ENCODE data around the gene CYP4F2.
"Not testable (repeated sequence)": the region's sequence is repeated elsewhere in the genome, so short reads cannot be mapped to it uniquely, and the experiment has no call there.

The CYP4F2 gene

GRCh38 chr19:15900032-15900431 is 2.2 kb upstream of the CYP4F2 start:
- not testable (repeated sequence) for DNase-seq (ENCODE audit: low read depth)

- DNase-seq (ENCODE audit: low read depth) = not testable (repeated sequence)
Observed at GRCh38 chr19:15899561-15899960, 1.7 kb upstream of the CYP4F2 start.

GRCh38 chr19:15897026-15897737 is 692 bp downstream of the CYP4F2 start:
- DNase-seq (ENCODE audit: low read depth) = no peak

- DNase-seq (ENCODE audit: low read depth) = no peak
Observed at GRCh38 chr19:15895876-15896430, 1.9 kb downstream of the CYP4F2 start.

DNA sequence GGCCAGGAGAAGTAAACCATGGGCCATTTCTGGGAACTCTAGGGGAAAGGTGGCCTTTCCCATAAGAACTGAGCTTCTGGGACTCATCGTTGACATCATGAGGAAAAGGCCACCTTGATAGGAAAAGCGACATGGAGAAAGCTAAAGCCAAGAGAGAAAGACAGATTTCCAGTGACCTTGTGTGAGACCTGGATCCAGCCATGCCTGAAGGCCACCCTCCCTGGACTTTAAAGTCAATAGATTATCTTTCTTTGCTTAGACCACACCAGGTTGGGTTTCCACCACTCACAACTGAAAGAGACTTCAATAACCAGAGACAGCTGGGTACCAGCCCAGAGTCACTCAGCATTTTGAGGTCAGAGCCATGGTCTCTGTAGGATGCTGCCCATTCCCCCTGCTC is 3.5 kb downstream of the CYP4F2 start:
- no peak for DNase-seq (ENCODE audit: low read depth)

DNA sequence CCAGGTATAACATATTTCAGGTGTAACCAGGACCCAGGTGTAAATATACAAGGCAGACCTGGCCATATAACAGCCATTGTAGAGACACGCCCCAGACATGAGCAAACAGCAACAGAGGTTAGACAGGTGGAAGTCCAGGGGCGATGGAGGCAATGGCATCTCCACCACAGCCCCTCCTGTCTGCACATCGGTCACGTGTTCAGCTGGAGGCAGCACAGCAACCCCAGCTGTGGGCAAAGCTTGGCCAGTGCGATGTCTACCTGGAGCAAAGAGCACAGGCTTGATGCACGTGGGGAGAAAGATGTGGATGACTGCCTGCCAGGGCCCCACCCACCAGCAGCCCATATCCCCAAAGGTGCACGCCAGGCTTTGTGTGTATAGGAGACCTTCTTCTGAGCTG is 4.4 kb downstream of the CYP4F2 start:
- no peak for DNase-seq (ENCODE audit: low read depth)

- no peak for DNase-seq (ENCODE audit: low read depth)
Observed at GRCh38 chr19:15892012-15892411, 5.9 kb downstream of the CYP4F2 start.

GRCh38 chr19:15891434-15891833 is 6.4 kb downstream of the CYP4F2 start:
- no peak for DNase-seq (ENCODE audit: low read depth)

GRCh38 chr19:15889339-15889738 is 8.5 kb downstream of the CYP4F2 start:
- not testable (repeated sequence) for DNase-seq (ENCODE audit: low read depth)

- no peak for DNase-seq (ENCODE audit: low read depth)
Observed at GRCh38 chr19:15885919-15886318, 12.0 kb downstream of the CYP4F2 start.

DNA sequence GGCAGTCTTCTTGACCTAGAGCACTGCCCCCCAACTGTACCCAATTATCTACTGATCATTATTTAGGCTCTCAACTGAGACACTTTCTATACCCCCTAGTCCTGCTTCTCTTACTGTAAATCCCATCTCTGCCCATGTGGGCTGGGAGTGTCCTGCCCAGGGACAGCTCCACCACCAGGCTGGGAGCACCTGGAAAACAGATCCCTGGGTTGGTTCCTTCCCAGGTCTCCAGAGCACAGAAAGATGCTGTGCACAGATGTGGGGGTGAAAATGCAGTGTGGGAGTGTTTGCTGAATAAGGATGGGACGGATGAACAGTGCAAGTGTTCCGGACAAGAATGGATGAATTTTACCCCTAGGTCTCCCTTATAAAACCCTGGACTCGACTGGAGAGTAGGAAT is 12.7 kb downstream of the CYP4F2 start:
- DNase-seq (ENCODE audit: low read depth) = no peak

- DNase-seq (ENCODE audit: low read depth) = not testable (repeated sequence)
Observed at GRCh38 chr19:15883329-15883728, 14.5 kb downstream of the CYP4F2 start.

- no peak for DNase-seq (ENCODE audit: low read depth)
Observed at GRCh38 chr19:15874821-15875474, 22.9 kb downstream of the CYP4F2 start.

DNA sequence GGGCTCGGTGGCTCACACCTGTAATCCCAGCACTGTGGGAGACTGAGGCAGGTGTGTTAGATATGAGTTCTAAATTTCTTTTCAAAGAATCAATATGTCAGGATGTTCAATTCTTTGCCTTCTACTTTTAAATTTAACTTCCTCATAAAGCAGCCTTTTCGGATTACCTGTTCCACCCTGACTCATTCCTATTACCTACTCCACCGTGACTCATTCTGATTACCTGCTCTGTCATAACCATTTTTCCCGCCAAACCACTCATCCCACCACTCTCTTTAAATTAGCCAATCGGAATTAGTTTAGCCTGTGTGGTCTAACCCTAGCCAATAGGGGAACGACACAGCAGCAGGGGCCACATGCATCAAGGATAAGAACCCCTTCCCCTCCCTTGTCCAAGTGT is 24.1 kb downstream of the CYP4F2 start:
- not testable (repeated sequence) for DNase-seq (ENCODE audit: low read depth)

DNA sequence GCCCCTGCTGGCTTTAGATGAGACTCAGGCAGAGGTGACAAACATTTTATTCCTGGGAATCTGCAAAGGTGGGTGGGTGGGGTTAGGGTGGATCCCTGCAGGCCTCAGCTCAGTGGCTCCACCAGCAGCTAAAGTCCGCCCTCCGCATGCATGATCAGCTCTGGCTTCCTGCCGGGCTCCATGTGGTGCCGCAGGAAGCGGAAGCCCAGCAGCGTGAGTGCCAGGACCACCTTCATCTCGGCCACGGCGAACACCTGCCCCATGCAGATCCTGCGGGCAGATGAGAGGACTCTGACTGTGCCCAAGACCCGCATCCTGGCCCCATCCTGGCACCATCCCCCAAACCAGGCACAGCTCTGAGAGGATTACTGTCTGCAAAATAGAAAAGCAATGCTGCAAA is 26.3 kb downstream of the CYP4F2 start:
- DNase-seq (ENCODE audit: low read depth) = no peak

- DNase-seq (ENCODE audit: low read depth) = no peak
Observed at GRCh38 chr19:15869873-15870272, 28.0 kb downstream of the CYP4F2 start.

DNA sequence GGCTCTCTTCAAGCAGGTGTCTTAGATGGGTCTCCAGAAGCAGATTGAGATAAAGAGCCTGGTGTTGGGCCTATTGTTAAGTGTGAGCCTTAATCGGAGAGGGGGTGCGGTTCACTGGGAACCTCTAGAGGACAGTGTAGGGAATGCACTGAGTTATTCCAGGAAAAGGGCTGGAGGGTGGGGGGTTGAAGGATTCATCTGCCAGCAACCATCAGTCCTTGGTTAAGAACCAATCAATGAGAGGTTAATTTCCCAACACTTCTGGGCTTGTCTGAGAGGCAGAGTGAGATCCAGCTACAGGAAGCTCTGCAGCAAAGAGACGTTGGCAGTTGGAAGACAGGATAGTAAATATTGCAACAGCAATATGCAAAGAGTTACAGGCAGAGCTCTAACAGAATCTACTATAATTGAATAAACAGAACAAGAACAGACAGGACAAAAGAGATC is 28.7 kb downstream of the CYP4F2 start:
- DNase-seq (ENCODE audit: low read depth) = no peak

DNA sequence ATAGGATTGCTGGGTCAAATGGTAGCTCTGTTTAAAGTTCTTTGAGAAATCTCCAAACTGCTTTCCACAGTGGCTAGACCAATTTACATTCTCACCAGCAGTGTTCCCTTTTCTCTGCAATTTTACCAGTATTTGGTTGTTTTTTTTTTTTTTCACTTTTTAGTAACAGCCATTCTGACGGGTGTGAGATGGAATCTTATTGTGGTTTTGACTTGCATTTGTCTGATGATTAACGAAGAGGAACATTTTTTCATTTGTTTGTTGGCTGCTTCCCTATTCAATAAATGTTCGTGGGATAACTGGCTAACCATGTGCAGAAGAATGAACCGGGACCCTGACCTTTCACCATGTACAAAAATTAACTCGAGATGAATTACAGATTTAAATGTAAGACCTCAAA is 31.2 kb downstream of the CYP4F2 start:
- DNase-seq (ENCODE audit: low read depth) = no peak

DNA sequence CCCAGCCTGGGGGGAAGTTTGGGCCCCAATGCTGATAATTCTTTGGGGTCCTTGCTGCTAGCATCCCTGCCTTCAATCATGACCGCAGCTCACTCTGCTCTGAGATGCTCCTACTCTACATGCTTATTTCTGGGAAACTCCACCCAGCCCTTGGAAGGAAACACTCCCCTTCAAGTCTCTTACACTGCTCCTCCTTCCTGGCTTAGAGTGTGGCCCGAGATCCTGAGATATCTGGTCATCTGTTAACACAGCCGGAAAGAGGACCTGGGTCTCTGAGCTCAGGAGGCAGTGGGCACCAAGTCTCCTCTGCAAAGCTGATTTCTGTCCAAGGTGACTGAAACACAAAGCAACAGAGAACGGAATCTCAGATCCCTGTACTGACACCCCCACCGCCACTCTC is 33.0 kb downstream of the CYP4F2 start:
- DNase-seq (ENCODE audit: low read depth) = no peak

GRCh38 chr19:15863272-15863671 is 34.6 kb downstream of the CYP4F2 start:
- no peak for DNase-seq (ENCODE audit: low read depth)

- DNase-seq (ENCODE audit: low read depth) = no peak
Observed at GRCh38 chr19:15862444-15862843, 35.4 kb downstream of the CYP4F2 start.

DNA sequence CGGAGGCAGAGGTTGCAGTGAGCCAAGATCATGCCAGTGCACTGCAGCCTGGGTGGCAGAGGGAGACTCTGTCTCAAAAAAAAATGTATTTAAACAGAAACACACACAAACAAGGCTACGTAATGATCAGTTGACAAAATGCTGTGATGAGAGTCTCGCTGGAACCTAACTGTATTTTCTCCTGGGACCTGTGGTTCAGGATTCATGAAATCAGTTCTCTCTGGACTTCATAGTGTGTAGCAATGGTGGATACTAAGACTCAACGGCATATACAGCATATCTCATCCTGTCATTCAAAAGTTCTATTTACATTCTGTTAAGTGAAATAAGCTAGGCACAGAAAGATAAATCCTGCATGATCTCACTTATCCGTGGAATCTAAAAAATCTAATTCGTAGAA is 37.4 kb downstream of the CYP4F2 start:
- DNase-seq (ENCODE audit: low read depth) = no peak

DNA sequence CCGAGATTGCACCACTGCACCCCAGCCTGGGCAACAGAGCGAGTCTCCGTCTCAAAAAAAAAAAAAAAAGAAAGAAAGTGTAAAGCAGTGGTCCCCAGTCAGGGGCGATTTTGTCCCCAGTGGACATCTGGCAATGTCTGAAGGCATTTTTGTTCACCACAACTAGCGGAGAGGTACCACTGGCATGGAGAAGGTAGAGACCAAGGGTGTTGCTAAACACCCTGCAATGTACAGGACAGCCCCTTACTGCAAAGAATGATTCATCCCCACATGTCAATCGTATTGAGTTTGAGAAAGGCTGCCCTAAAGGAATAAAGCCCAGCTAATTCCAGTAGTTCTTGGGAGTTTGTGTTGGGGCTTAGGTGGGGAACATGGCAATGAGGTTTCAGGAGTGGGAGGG is 38.7 kb downstream of the CYP4F2 start:
- DNase-seq (ENCODE audit: low read depth) = no peak

- no peak for DNase-seq (ENCODE audit: low read depth)
Observed at GRCh38 chr19:15850385-15850784, 47.5 kb downstream of the CYP4F2 start.

All from activated T-helper 9 cell treated with anti-CD3 and anti-CD28 coated beads, Interleukin-2, amount 50 U/mL, for 16 hours (primary cell).